ENCODE results near the gene PCCB.

PCCB gene

DNA sequence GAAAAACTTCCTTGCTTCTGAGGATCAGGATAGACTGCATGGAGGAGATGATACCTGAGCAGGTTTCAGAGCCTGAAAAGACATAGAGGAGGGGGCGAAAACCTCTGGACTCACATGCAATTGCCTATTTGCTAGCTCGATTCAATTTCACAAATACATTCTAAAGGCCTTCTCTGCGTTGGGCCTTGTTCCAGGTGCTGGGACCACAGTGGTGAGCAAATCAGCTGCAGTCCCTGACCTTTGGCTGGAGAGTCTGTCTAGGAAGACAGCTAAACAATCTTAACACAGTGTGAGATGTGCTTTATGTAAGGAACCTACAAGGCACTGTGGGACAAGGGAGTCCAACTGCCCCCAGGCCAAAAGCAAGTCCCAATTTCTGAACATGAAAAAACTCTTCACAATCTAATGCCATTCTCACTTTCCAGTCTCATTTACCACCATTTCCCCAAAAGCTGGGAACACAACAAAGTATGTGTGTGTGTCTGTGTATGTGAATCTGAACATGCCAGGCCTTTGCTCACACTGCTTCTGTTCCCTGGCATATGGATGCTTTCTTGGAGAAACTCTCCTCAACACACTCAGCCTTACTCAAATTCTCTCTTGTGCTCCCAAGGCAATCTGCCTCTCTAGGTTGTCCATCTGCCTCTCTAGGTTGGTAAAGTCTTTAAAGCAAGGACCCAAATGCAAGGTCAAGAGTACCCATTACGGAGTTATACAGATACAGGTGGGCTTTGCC lies 2.1 kb upstream of the PCCB start:
- ATAC-seq: no peak
- TF ChIP-seq, protein P1, sequence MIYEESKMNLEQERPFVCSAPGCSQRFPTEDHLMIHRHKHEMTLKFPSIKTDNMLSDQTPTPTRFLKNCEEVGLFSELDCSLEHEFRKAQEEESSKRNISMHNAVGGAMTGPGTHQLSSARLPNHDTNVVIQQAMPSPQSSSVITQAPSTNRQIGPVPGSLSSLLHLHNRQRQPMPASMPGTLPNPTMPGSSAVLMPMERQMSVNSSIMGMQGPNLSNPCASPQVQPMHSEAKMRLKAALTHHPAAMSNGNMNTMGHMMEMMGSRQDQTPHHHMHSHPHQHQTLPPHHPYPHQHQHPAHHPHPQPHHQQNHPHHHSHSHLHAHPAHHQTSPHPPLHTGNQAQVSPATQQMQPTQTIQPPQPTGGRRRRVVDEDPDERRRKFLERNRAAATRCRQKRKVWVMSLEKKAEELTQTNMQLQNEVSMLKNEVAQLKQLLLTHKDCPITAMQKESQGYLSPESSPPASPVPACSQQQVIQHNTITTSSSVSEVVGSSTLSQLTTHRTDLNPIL (CRISPR knock-in tag; IDR thresholded peaks at IDR 0.05; ENCODE audit: low read depth): no peak

DNA sequence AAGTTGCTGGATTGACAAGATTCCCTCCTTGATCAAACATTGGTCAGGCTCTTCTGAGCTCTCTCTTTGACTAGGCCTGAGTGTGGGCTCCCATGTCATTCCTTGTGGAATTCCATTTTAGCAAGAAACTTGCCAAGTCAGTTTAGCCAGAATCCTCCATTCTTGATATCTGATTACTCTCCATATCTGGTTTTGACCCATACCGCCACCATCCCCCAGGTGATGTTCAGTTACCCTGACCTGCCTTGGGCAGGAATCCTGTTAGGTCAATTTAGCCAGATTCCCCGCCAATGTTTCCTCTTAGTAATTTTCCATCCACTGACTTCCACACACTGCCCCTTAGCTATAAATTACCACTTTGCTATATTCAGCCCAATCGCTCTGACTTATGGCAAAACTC lies 1.0 kb upstream of the PCCB start:
- TF ChIP-seq GLIS3 (CRISPR knock-in tag; IDR thresholded peaks at IDR 0.05) (no peak), ISL1 (CRISPR knock-in tag; IDR thresholded peaks at IDR 0.05) (no peak)
- no peak for ATAC-seq

DNA sequence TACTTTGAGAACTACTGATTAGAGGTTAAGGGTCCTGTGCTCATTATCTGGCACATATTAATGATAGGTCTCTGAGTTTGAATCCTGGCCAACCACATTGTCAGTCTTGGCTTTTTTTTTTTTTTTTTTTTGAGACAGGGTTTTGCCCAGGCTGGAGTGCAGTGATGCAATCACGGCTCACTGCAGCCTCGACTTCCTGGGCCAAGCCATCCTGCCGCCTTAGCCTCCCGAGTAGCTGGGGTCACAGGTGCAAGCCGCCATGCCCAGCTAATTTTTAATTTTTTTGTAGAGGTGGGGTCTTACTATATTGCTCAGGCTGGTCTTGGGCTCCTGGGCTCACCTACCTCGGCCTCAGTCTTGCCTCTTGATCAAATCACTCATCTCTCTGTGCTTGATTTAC lies 547 bp upstream of the PCCB start:
- no peak for ATAC-seq
- TF ChIP-seq GLIS3 (CRISPR knock-in tag; IDR thresholded peaks at IDR 0.05) (no peak), TOX (CRISPR knock-in tag; IDR thresholded peaks at IDR 0.05; ENCODE audit: borderline replicate concordance) (no peak), PPARA (CRISPR knock-in tag; IDR thresholded peaks at IDR 0.05; ENCODE audit: borderline replicate concordance) (no peak), ZNF8 (CRISPR knock-in tag; IDR thresholded peaks at IDR 0.05) (no peak), RARB (CRISPR knock-in tag; IDR thresholded peaks at IDR 0.05) (no peak), BACH2 (CRISPR knock-in tag; IDR thresholded peaks at IDR 0.05; ENCODE audit: borderline replicate concordance) (no peak), ESRRG (CRISPR knock-in tag; IDR thresholded peaks at IDR 0.05) (no peak), CSDC2 (CRISPR knock-in tag; IDR thresholded peaks at IDR 0.05) (no peak), ZNF70 (CRISPR knock-in tag; IDR thresholded peaks at IDR 0.05) (no peak), ZFP3 (CRISPR knock-in tag; IDR thresholded peaks at IDR 0.05) (no peak), TCF4 (CRISPR knock-in tag; IDR thresholded peaks at IDR 0.05; ENCODE audit: borderline replicate concordance) (no peak), ZC3H10 (CRISPR knock-in tag; IDR thresholded peaks at IDR 0.05) (no peak), ARNTL (CRISPR knock-in tag; IDR thresholded peaks at IDR 0.05; ENCODE audit: borderline replicate concordance, low read depth) (no peak), OSR1 (CRISPR knock-in tag; IDR thresholded peaks at IDR 0.05) (no peak)
- TF ChIP-seq, protein P2, sequence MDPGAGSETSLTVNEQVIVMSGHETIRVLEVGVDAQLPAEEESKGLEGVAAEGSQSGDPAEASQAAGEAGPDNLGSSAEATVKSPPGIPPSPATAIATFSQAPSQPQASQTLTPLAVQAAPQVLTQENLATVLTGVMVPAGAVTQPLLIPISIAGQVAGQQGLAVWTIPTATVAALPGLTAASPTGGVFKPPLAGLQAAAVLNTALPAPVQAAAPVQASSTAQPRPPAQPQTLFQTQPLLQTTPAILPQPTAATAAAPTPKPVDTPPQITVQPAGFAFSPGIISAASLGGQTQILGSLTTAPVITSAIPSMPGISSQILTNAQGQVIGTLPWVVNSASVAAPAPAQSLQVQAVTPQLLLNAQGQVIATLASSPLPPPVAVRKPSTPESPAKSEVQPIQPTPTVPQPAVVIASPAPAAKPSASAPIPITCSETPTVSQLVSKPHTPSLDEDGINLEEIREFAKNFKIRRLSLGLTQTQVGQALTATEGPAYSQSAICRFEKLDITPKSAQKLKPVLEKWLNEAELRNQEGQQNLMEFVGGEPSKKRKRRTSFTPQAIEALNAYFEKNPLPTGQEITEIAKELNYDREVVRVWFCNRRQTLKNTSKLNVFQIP (CRISPR knock-in tag; IDR thresholded peaks at IDR 0.05; ENCODE audit: borderline replicate concordance, low read depth): no peak
- TF ChIP-seq, protein P1 (CRISPR knock-in tag; IDR thresholded peaks at IDR 0.05; ENCODE audit: low read depth): no peak
- TF ChIP-seq, protein P3, sequence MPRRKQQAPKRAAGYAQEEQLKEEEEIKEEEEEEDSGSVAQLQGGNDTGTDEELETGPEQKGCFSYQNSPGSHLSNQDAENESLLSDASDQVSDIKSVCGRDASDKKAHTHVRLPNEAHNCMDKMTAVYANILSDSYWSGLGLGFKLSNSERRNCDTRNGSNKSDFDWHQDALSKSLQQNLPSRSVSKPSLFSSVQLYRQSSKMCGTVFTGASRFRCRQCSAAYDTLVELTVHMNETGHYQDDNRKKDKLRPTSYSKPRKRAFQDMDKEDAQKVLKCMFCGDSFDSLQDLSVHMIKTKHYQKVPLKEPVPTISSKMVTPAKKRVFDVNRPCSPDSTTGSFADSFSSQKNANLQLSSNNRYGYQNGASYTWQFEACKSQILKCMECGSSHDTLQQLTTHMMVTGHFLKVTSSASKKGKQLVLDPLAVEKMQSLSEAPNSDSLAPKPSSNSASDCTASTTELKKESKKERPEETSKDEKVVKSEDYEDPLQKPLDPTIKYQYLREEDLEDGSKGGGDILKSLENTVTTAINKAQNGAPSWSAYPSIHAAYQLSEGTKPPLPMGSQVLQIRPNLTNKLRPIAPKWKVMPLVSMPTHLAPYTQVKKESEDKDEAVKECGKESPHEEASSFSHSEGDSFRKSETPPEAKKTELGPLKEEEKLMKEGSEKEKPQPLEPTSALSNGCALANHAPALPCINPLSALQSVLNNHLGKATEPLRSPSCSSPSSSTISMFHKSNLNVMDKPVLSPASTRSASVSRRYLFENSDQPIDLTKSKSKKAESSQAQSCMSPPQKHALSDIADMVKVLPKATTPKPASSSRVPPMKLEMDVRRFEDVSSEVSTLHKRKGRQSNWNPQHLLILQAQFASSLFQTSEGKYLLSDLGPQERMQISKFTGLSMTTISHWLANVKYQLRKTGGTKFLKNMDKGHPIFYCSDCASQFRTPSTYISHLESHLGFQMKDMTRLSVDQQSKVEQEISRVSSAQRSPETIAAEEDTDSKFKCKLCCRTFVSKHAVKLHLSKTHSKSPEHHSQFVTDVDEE (CRISPR knock-in tag; IDR thresholded peaks at IDR 0.05): no peak
- TF ChIP-seq, protein P4, sequence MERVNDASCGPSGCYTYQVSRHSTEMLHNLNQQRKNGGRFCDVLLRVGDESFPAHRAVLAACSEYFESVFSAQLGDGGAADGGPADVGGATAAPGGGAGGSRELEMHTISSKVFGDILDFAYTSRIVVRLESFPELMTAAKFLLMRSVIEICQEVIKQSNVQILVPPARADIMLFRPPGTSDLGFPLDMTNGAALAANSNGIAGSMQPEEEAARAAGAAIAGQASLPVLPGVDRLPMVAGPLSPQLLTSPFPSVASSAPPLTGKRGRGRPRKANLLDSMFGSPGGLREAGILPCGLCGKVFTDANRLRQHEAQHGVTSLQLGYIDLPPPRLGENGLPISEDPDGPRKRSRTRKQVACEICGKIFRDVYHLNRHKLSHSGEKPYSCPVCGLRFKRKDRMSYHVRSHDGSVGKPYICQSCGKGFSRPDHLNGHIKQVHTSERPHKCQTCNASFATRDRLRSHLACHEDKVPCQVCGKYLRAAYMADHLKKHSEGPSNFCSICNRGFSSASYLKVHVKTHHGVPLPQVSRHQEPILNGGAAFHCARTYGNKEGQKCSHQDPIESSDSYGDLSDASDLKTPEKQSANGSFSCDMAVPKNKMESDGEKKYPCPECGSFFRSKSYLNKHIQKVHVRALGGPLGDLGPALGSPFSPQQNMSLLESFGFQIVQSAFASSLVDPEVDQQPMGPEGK (CRISPR knock-in tag; IDR thresholded peaks at IDR 0.05; ENCODE audit: borderline replicate concordance): no peak

DNA sequence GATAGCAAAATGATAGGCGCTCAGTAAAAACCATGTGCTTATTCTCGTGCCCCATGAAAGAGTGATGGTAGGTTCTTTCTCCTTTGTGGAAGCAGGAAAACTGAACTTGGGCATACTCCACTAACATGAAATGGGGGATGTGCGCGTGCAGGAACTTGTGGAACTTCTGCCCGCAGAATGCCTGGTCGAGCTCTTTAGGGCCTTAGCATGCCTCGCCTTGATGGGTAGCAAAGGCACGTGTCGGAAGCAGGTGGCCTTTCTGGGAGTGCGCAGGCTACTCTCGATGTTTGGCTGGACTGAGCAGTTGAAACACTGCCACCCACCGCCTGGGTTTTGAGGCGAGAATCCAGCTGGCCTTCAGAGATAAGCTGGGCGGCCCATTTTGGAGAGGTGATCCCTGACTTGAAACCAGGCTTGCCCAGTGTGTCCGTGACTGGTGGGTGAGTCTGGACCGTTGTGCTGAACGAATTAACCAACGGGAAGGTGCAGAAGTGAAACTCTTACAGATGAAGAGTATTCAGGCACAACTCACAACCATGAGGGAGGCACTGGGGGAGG lies 842 bp downstream of the PCCB start:
- peak; percentile 60 for ATAC-seq
- TF ChIP-seq TCF4 (CRISPR knock-in tag; IDR thresholded peaks at IDR 0.05; ENCODE audit: borderline replicate concordance) (0 out of 2 replicates have a peak, but pooled peaks have one; percentile 16), CSDC2 (CRISPR knock-in tag; IDR thresholded peaks at IDR 0.05) (0 out of 2 replicates have a peak, but pooled peaks have one; percentile 73), ARNTL (CRISPR knock-in tag; IDR thresholded peaks at IDR 0.05; ENCODE audit: borderline replicate concordance, low read depth) (peak; percentile 43; the same call in 1 of the 2 replicates), ZFP30 (CRISPR knock-in tag; IDR thresholded peaks at IDR 0.05) (no peak), ZNF8 (CRISPR knock-in tag; IDR thresholded peaks at IDR 0.05) (no peak), ZFP3 (CRISPR knock-in tag; IDR thresholded peaks at IDR 0.05) (0 out of 2 replicates have a peak, but pooled peaks have one; percentile 34)
- TF ChIP-seq, protein P3 (CRISPR knock-in tag; IDR thresholded peaks at IDR 0.05): 0 out of 2 replicates have a peak, but pooled peaks have one; percentile 29
